HUES48 (cell line): ENCODE results near the gene AQP12B.

Source experiments
- H3K27ac ChIP-seq: one replicate; pipeline ENCODE4 v1.7.0; 2013; ENCODE audit warnings: low read depth, low read length, inconsistent platforms
- H3K27me3 ChIP-seq: 2 replicates; pipeline ENCODE4 v1.6.1; 2013; ENCODE audit warnings: mild to moderate bottlenecking, low read length; ENCODE audit not compliant: control insufficient read depth, insufficient read depth
- H3K36me3 ChIP-seq: 2 replicates; pipeline ENCODE4 v1.6.1; 2013; ENCODE audit warnings: low read length; ENCODE audit not compliant: control insufficient read depth, insufficient read depth
- H3K4me1 ChIP-seq: 2 replicates; pipeline ENCODE4 v1.6.1; 2013; ENCODE audit warnings: mild to moderate bottlenecking, low read length; ENCODE audit not compliant: control insufficient read depth, insufficient read depth
- H3K4me3 ChIP-seq: 2 replicates; pipeline ENCODE4 v1.5.1; 2013; ENCODE audit warnings: mild to moderate bottlenecking, low read depth, low read length
- H3K9ac ChIP-seq: 2 replicates; pipeline ENCODE4 v1.6.1; 2013; ENCODE audit warnings: mild to moderate bottlenecking, low read depth, low read length, moderate library complexity
- H3K9me3 ChIP-seq: 2 replicates; pipeline ENCODE4 v1.6.1; 2013; ENCODE audit warnings: low read length; ENCODE audit not compliant: control insufficient read depth, insufficient read depth

AQP12B gene

DNA sequence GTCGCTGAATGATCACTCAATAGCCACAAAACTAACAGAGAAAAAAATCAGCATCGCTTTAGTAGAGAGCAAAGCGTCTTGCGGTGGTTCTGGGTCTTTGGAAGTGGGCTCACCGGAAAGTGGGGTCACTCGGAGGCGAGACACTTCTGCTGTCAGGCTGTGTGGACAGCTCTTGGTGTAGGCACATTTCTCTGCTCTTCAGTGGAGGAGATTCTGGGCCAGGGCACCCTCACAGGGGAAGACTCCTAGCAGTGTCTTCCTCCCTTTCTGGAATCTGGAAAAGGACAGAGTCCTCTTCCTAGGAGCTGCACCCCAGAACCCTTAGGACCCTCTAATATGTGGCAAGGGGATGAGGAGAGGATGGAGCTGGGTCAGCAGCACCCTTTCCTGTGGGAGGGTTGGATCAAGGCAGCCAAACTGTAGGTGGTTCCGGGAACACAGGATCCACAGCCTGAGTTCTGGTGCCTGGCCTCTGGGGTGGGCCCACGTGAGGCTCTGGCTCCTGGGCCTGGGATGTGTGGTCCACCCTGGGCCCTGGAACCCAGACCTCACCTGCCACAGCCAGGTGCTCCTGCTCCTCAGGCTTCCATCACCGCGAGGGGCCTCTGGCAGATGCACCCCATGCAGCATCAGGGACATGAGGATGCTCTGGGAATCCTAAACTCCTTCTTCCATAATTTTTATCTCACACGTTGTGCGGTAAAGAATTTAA lies 32.3 kb downstream of the AQP12B start:
- Histone ChIP-seq H3K36me3 (no peaks in the 10 kb centered on the region), H3K27ac (no peak overlapping the region), H3K27me3 (peaks cover 6% of the 10 kb centered on the region; the same call in 1 of the 2 replicates), H3K4me1 (peaks cover 7% of the 10 kb centered on the region; the same call in 1 of the 2 replicates), H3K4me3 (no peak overlapping the region), H3K9ac (no peak overlapping the region), H3K9me3 (no peaks in the 10 kb centered on the region)

DNA sequence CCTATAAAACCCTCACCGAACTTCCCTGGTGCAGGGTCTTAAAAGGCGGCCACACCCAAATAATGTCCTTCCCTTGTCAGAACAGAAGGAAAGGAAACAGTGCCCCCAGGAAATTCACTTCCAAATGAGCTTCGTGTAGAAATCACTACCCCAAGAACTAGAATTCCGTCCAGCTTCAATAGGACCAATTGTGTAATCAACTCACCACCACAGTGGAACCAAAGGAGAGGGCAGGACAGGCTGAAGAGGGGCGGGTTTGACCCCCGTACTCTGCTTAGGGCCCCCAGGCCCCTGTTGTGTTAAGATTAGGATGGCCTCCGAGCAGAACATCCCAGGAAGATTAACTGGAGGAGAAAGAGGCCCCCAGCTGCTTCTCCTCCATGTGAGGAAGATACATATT lies 33.4 kb downstream of the AQP12B start:
- H3K36me3 ChIP-seq = no peaks in the 10 kb centered on the region
- H3K9ac ChIP-seq = no peak overlapping the region
- H3K27me3 ChIP-seq = peaks cover 6% of the 10 kb centered on the region; the same call in 1 of the 2 replicates
- H3K9me3 ChIP-seq = no peaks in the 10 kb centered on the region
- no peak overlapping the region for H3K27ac ChIP-seq
- no peak overlapping the region for H3K4me3 ChIP-seq
- peaks cover 7% of the 10 kb centered on the region; the same call in 1 of the 2 replicates for H3K4me1 ChIP-seq

DNA sequence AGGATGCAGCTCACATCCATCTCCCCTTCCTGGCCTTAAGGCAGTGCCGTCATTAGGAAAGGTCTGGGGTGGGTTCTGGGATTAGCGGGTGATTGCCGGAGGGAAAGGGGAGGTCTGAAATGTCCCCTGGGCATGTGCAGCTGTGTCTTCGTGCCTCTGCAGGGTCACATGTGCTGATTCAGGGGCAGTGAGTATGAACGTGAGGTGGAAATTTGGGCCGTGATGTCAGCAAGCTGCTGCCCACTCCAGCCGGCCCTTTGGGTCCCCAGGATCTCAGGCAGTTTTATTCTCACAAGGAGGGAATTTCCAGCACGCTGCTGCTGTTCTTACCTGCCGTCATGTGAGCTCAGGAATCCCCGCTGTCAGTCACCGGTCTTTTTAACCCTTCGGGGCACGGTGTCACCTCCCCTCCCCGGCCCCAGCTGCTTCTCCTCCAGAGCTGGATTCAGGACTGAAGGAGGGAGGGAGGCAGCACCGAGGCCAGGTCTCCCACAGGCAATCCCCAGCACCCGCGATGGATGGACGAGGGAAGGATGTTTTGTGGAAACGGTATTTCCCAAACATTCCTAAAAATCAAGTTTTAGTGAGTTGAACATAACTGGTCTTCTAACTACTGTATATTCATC lies 33.9 kb downstream of the AQP12B start:
- no peak overlapping the region for H3K9ac ChIP-seq
- no peak overlapping the region for H3K4me3 ChIP-seq
- H3K27me3 ChIP-seq = peaks cover 6% of the 10 kb centered on the region; the same call in 1 of the 2 replicates
- H3K4me1 ChIP-seq = peaks cover 7% of the 10 kb centered on the region; the same call in 1 of the 2 replicates
- no peak overlapping the region for H3K27ac ChIP-seq
- H3K9me3 ChIP-seq = no peaks in the 10 kb centered on the region
- no peaks in the 10 kb centered on the region for H3K36me3 ChIP-seq

DNA sequence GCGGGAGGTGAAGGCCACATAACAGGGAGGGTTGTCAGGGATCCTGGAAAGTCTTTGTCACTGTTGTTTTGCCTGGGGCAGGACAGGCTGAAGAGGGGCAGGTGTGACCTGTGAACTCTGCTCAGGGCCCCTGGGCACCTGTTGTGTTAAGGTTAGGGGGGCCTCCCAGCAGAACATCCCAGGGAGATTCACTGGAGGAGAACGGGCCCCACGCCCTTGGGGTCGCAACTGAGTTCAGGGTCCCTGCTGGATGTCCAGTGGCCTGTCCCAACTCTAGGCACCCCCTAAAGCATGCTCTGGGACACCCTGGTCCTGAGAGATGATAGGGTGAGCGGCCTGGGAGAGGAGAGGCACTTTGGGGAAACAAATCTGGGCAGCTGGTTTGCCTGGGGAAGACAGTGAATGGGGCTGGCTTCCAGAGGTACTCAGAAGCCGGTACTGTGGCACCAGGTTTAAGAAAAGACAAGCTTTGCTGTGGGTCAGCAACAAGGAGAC lies 34.5 kb downstream of the AQP12B start:
- H3K4me3 ChIP-seq = no peak overlapping the region
- peaks cover 7% of the 10 kb centered on the region; the same call in 1 of the 2 replicates for H3K4me1 ChIP-seq

DNA sequence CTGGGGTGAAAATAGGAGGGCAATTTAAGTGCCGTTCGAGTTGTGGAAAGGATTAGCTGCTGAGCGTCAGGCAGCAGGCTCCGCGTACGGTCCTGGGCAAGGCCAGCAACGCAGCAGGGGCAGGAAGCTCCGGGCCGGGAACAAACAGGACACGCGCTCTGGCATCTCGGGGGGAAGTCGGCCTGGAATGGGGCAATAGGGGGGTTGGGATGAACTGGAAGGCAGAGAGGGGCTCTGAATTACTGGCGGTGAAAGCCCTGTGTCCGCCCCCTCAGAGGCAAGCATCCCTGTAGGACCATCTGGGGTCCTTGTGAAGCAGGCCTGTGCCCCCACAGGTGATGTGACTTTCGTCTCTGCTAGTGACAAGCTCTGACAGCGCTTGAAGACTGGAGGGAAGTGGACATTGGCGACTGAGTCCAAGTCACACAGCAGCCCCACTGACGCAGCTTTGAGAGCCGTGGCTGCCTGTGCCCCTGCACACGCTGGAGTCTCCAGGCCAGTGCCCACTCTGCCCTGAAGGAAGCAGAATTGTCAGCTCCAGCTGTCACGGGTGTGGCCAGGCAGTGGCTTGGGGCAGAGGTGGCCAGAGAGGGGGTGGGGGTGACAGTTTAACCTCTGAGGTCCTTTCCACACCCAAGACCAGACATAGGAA lies 35.1 kb downstream of the AQP12B start:
- no peaks in the 10 kb centered on the region for H3K9me3 ChIP-seq
- H3K4me1 ChIP-seq = peaks cover 7% of the 10 kb centered on the region; the same call in 1 of the 2 replicates
- H3K9ac ChIP-seq = no peak overlapping the region
- no peak overlapping the region for H3K27ac ChIP-seq
- no peaks in the 10 kb centered on the region for H3K36me3 ChIP-seq
- no peak overlapping the region for H3K4me3 ChIP-seq
- peaks cover 6% of the 10 kb centered on the region; the same call in 1 of the 2 replicates for H3K27me3 ChIP-seq

More for the DNA sequence above, 34.5 kb downstream of the AQP12B start:
- H3K27ac ChIP-seq = no peak overlapping the region
- no peak overlapping the region for H3K9ac ChIP-seq
- no peaks in the 10 kb centered on the region for H3K36me3 ChIP-seq
- H3K9me3 ChIP-seq = no peaks in the 10 kb centered on the region
- H3K27me3 ChIP-seq = peaks cover 6% of the 10 kb centered on the region; the same call in 1 of the 2 replicates

DNA sequence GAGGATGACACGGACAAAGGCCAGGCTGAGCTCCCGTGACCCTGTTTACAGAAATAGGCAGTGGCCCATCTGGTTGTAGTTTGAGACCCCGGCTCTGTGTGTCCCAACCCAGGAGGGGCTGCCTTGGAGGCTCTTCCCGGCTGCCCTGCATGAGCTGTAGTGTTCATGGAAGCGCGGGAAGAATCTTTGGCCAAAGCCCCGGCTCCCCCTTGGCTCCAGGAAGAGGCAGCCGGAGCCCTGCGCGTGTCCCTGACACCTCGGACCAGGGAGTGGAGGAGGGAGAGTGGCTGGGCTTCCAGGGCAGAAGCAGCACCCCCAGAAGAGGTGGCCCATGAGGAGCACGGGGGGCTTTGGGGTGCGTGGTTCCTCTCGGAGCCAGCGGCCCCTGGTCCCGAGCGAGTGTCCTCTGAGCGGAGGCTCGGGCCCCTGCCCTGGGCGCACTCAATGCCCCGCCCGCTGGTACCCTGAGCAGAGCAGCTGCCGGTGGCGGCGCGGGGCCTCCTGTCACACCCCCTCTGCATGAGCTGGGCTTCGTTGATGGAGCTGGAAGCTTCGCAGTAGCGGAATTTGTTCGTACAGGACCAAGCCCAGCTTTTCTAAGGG lies 35.7 kb downstream of the AQP12B start:
- H3K27ac ChIP-seq = no peak overlapping the region
- H3K27me3 ChIP-seq = peaks cover 6% of the 10 kb centered on the region; the same call in 1 of the 2 replicates
- H3K36me3 ChIP-seq = no peaks in the 10 kb centered on the region
- no peak overlapping the region for H3K4me3 ChIP-seq
- peaks cover 7% of the 10 kb centered on the region; the same call in 1 of the 2 replicates for H3K4me1 ChIP-seq
- H3K9me3 ChIP-seq = no peaks in the 10 kb centered on the region
- no peak overlapping the region for H3K9ac ChIP-seq

DNA sequence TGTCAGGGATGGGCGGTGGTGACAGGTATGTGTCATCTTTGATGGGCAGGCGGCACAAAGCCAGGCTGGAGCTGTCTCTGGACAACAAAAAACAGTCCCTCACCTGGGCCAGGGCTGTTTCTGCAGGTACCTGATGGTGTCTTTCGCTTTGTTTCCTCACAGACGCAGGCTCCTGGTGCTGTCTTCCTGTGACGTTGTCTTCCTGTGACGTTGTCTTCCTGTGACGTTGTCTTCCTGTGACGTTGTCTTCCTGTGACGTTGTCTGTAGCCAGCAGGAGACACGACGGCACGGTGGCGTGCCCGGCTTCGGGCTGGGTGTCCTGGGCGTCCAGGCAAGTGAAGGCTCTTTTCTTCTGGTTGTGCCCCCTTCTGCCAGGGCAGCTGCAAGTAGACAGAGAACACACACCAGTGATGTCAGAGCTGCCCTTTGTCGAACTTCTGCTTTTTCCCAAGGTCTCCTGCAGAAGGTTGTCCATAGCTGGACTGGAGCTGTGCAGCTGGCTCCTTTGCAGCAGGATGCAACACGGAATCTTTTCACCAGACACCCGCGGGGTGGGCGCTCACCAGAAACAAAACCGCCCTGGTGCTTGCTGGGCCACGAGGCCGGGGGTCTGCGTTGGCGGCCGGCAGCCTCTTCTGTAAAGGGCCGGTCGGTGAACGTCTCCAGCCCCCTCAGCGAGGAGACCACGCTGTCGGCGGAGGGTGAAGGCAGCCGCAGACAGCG lies 36.3 kb downstream of the AQP12B start:
- H3K4me3 ChIP-seq = no peak overlapping the region
- H3K27me3 ChIP-seq = peaks cover 2% of the 10 kb centered on the region; the same call in 1 of the 2 replicates
- H3K9ac ChIP-seq = no peak overlapping the region
- no peaks in the 10 kb centered on the region for H3K9me3 ChIP-seq
- peaks cover 7% of the 10 kb centered on the region; the same call in 1 of the 2 replicates for H3K4me1 ChIP-seq
- H3K36me3 ChIP-seq = no peaks in the 10 kb centered on the region
- H3K27ac ChIP-seq = no peak overlapping the region

DNA sequence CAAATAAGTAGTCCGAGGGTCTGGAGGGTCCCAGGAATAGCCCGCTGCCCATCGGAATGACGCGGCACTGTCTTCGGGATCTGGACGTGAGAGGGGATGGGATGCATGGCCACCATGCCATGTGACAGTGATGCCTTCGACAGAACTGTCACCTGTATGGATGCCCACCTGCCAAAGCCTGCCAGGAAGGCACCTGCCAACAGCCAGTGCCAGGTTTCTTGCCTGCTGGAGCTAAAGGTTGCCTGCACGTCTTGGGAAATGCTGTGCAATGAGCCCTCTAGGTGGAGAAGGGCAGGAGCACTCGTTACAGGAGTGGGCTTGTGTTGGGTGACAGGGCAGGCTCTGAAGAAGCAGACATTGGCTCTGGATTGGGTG lies 36.9 kb downstream of the AQP12B start:
- Histone ChIP-seq H3K9me3 (no peaks in the 10 kb centered on the region), H3K4me3 (no peak overlapping the region), H3K36me3 (no peaks in the 10 kb centered on the region), H3K4me1 (peaks cover 7% of the 10 kb centered on the region; the same call in 1 of the 2 replicates), H3K27ac (no peak overlapping the region), H3K9ac (no peak overlapping the region), H3K27me3 (no peaks in the 10 kb centered on the region)

DNA sequence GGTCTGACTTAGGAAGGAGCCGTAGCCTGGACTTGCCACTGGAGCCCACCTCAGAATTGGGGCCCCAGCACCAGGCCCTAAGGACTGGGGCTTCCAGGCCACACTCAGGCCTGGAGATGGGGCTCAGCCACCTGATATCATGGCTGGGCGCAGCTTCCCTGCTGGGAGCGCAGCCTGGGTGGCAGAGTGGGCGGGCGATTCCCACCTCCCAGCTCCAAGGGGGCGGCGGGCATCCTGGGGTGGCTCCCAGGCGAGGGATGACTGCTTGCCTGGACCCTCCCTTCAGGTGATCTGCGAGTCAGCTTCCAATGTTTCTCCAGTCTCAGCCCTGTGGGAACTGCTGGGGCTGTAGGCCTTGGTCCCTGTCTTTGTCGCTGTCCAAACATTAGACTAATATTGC lies 37.3 kb downstream of the AQP12B start:
- H3K4me3 ChIP-seq = no peak overlapping the region
- H3K4me1 ChIP-seq = peaks cover 7% of the 10 kb centered on the region; the same call in 1 of the 2 replicates
- H3K27me3 ChIP-seq = no peaks in the 10 kb centered on the region
- H3K27ac ChIP-seq = no peak overlapping the region
- no peak overlapping the region for H3K9ac ChIP-seq
- H3K9me3 ChIP-seq = no peaks in the 10 kb centered on the region
- no peaks in the 10 kb centered on the region for H3K36me3 ChIP-seq

DNA sequence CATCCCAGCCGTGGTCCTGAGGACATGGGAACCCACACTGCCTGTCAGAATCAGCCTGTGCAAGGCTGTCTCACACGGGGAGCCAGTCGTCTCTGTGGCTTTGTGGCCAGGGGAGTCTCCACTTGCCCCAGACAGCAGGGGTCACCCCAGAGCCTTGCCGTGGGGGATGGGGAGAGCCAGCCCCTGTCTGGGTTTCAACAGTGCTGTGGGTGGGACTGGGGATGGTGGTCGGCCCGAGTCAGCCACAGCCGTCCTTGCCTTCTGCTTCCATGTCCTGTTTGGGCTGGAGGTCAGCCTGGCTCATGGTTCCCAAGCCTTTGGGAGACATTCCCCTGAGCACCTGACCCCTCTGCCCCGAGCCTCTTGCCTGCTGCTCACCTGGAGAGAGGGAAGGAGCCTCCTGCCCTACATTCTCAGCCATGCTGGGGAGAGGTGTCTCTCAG lies 37.8 kb downstream of the AQP12B start:
- Histone ChIP-seq H3K36me3 (no peaks in the 10 kb centered on the region), H3K9ac (no peak overlapping the region), H3K4me1 (peaks cover 7% of the 10 kb centered on the region; the same call in 1 of the 2 replicates), H3K9me3 (no peaks in the 10 kb centered on the region), H3K27ac (no peak overlapping the region), H3K4me3 (no peak overlapping the region), H3K27me3 (no peaks in the 10 kb centered on the region)
